HG02970 (cell line): ENCODE measurements around the gene CD63.
"Not testable (repeated sequence)": the region's sequence is repeated elsewhere in the genome, so short reads cannot be mapped to it uniquely, and the experiment has no call there.

Experiments used
- ATAC-seq: cut with Tn5 transposase; IDR thresholded peaks from one replicate; pipeline ENCODE4 v1.9.1; 2021; ENCODE audit warnings: mild to moderate bottlenecking, moderate library complexity, moderate number of reproducible peaks; ENCODE audit not compliant: unreplicated experiment, low FRiP score

CD63 gene, protein sequence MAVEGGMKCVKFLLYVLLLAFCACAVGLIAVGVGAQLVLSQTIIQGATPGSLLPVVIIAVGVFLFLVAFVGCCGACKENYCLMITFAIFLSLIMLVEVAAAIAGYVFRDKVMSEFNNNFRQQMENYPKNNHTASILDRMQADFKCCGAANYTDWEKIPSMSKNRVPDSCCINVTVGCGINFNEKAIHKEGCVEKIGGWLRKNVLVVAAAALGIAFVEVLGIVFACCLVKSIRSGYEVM

DNA sequence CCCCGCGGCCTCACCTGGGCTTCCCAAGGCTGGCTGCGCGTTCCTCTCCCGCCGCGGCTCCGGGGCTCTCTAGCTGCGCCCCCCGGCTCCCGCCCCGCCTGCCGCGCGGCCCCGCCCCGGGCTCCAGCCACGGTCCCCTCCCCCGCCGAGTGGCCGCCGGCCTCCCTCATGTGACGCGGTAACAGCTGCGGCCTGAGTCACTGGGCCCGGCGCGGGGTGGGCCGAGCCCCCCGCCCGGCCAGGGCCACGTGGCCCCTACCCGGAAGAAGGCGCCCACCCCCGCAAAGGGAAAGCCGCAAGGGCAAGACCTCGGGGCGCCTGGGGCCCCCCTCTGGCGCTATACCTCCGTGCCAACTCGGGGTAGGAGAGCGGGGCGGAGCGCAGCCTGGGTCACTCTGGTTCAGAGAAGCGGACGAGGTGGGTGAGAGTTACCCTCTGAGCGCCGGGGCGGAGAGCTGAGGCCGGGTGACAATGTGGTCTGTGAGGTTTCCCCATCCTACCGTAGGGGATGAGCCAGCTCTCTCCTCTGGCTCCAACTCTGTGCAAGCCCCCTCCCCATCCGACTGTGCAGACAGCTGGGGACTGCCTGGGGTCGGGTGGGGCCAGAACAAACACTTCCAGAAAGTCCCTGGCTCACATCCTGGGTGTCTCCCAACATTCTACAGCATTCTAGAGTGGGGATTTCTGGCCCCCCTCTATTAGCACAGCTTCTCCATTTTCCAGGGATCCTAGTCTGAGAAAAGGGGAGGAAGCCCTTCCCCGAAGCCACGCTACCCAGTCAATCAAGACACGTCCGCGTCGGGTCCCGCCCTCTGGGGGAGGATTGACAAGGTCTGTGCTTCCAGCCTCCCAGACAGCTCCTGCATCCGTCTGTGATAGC is at the start of gene CD63:
Gene CD63 (minus strand): TSS at position 71 of the 880 bp plus-strand sequence. CDS start 668 bp downstream, outside the sequence.
- peak; percentile 72 for ATAC-seq

GRCh38 chr12:55777856-55778255 is 49.0 kb upstream of the CD63 start:
- no peak for ATAC-seq

DNA sequence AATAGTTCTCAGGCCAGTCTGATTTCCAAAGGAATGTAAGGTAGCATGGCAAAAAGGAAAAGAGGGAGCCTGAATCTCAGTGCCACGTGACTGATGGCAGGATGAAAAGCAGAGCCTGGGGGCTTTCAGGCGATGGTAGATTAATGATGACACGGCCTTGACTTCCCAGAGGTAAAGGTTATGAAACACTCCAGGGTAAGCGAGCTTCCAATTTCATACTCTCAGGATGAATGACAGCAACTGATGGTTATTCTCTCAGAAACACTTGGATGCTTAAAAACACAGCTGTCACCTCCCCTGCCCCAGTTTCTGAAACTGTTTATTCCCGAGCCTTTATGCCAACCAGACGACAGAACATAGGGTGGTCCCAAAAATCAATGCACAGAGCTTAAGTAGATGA is 42.9 kb upstream of the CD63 start:
- no peak for ATAC-seq

- no peak for ATAC-seq
These were observed 38.3 kb upstream of the CD63 start for GRCh38 chr12:55767156-55767555.

GRCh38 chr12:55765736-55766290 is 37.0 kb upstream of the CD63 start:
- no peak for ATAC-seq

- no peak for ATAC-seq
These were observed 33.8 kb upstream of the CD63 start for GRCh38 chr12:55762646-55763045.

GRCh38 chr12:55760663-55761062 is 31.9 kb upstream of the CD63 start:
- ATAC-seq: no peak

DNA sequence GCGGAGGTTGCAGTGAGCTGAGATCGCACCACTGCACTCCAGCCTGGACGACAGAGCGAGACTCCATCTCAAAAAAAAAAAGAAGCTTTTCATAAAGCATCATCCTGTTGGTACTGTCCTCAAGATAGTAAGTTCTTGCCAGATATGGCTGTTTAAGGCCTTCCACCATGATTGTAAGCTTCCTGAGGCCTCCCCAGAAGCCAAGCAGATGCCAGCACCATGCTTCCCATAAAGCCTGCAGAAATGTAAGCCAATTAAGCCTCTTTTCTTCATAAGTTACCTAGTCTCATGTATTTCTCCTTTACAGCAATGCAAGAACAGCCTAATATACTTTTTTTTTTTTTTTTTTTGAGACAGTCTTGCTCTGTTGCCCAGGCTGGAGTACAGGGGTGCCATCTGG is 29.8 kb upstream of the CD63 start:
- ATAC-seq: not testable (repeated sequence)

DNA sequence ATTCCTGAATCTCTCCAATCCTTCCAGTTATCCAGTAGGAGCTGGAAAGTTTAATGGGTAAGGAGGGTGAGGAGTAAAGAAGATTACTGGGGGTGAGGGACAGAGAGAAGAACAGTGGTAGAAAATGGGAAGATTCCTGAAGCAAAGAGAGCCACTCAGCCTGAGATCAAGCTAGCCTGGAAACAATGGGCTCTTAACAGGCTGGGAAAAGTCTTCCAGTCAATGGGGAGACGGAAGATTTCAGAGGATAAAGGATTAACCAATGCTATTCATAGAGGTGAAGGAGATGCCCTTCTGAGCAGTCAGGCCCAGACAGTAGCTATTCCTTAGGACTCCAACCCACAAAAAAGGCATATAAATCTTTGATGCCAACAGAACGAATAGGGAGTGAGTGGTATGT is 28.9 kb upstream of the CD63 start:
- ATAC-seq: no peak

DNA sequence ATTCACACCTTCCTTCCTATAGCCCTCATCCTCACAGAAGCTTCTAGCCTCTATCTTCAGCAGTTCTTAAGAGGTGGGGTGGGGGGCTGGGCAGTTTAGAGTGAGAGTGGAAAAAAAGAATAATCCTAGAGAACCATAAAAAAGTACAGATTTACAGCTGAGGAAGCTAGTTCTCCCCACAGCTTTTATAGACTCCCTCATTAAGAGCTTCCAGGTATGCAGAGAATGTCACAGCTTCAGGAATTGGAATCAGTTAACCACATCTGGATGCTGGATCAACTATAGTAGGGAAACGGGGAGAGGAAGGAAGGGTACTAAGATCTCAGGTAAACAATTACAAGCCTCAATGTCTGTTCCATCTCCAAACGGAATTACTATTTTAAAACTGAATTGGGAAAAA is 26.4 kb upstream of the CD63 start:
- no peak for ATAC-seq

GRCh38 chr12:55748230-55748993 is 19.6 kb upstream of the CD63 start:
- ATAC-seq: no peak

DNA sequence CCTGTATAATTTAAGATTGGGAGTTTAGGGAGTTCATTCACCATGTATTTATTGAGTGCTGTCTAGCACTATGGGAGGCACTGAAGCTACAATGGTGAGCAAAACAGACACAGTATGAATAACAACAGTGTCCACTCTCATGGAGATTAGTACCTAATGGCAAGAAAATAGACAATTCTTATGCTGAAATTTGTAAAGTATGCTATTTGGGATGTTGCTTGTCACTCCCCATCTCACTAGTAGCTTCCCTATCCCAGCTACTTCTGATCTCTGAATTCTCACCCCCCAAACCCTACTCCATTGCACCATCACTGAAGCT is 18.1 kb upstream of the CD63 start:
- ATAC-seq: no peak

DNA sequence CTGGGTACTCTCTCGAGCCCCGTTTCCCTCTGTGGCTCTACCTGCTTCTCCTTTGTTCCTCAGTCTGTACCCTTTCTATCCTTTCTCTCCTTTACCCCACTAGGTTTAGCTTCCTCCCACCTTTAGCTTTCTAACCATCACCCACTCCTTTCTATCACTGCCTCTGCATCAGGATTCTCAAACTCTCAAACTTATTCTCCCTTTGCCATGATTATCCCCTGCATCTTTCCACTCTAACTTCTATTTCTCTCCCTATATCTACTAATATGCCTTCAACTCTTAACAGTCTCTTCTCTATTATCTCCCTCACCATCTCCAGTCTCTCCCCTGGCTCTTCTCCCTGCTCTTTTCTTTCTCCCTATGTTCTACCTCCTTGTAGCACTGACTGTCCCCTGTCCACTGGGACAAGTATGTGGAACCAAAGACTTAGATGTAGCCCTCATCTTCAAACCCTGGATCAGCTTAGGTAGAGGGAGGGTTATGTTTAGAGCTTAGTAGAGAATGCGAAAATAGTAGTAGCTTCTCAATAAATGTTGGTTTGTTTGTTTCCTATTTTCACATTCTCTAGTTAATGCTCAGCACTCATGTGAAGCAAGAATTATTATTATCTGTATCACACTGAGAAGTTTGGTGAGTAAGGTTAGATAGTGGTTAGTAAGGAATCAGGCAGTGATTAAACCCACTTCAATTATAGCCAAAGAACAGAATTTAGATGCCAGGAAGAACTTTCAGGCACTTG is 17.5 kb upstream of the CD63 start:
- no peak for ATAC-seq

DNA sequence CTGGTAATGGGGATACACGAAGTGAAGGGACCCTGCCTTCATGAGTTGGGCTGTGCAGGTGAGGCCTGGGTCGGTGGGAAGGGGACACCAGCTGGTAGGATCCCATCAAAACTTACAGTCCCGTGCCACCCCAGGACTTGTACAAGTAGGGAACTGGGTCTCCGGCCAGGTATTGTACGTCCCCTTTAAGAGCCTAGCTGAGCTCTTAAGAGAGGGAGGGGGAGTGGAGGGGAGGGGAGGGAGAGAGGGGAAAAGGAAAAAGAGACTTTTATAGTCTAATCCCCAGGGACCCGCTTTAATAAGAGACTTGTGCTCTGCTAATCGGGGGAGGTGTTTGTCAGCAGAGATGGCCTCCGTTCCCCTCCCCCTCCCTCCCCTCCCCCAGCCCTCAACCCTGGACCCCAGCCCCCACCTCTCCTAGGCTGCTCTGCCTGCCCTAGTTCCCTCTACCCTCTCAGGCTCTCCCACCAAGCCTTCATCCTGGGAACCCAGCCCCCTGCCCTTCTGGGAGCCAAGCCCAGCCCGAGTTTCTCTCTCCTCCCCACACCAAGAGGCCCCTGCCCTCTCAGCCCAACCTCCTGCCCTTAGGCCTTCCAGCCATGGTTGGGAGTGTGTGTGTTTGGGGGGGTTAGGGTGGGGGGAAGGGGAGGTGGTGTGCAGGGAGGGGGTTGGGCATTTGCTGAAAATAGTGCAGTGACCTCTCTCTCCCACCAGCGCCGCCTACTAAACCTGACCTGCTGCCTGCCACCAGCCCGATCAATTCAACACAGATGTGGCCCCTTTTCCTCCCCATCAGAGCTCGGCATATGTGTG is 16.8 kb upstream of the CD63 start:
- no peak for ATAC-seq

GRCh38 chr12:55744340-55745030 is 15.7 kb upstream of the CD63 start:
- ATAC-seq: no peak

DNA sequence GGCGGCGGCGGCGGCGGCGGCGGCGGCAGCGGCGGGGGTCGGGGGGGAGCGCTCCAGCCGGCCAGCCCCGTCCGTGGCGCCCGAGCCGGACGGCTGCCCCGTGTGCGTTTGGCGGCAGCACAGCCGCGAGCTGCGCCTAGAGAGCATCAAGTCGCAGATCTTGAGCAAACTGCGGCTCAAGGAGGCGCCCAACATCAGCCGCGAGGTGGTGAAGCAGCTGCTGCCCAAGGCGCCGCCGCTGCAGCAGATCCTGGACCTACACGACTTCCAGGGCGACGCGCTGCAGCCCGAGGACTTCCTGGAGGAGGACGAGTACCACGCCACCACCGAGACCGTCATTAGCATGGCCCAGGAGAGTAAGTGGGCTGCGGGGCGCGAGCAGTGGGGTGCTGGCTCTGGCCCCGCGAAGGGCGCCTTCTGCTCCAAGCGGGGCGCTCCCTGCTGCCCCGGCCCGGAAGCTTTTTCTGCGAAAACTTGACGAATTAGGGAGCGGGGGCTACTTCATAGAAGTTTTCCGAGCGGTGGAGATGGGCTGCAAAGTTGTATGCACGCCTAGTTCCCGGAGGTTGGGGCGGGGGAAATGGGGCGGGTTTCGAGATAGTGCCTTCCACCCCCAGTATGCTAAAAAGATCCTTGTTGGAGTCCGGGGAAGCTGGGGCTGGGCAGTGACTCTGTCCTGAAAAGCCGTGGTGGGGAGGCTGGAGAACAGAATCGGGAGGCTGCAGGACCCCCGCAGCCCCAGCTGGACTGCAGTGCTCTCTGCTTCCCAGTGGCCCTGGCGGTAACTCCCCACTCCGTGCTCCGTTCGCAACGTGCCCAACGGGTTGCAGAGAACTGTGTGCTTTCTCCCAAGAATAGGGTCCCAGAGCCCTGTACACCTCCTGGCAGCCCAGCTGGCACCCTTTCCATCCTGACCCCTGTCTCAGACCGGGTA is 14.9 kb upstream of the CD63 start:
- no peak for ATAC-seq

DNA sequence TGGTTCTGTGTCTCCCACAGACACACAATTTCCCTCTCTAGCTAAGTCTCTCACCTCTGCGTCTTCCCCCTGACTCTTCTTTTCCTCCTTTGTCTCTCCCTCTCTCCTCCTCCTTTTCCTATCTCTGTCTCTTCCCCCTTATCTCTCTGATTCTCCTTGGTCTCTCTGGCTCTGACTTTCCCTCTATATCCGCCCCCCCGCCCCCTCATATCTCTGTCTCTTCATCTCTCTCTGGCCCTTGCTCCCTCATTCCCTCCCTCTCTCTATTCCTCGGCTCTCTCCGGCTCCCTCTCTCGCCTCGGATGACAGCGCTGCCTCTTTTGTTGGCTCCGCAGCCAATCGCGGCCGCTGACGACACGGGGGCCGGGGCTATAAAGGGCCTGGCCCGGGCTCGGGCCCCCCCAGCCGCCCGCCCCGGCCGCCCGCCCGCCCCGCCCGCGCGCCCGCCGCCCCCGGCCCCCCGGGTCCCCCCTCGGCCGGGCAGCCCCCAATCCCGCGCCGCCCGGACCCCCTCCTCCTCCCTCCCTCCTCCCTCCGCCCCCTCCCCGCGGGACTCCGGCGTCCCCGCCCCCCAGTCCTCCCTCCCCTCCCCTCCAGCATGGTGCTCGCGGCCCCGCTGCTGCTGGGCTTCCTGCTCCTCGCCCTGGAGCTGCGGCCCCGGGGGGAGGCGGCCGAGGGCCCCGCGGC is 14.1 kb upstream of the CD63 start, which contains the start of gene GDF11:
Gene GDF11 (plus strand): TSS at position 404 of the 687 bp plus-strand sequence. CDS start 195 bp downstream, at position 599.
- ATAC-seq: no peak
